ENCODE measurements around the gene BAHCC1. TPM values are rescaled to one million over a fixed set of nuclear protein-coding genes. Genes with fewer than 3 reads are reported as not detected.

BAHCC1 gene
- total and polyA plus RNA-seq, 9 of the 15 experiments (the other 6 are each of a cell fraction or from before 2014, with no cell fraction given): 0.14 to 26.9 (median 5.0) TPM

DNA sequence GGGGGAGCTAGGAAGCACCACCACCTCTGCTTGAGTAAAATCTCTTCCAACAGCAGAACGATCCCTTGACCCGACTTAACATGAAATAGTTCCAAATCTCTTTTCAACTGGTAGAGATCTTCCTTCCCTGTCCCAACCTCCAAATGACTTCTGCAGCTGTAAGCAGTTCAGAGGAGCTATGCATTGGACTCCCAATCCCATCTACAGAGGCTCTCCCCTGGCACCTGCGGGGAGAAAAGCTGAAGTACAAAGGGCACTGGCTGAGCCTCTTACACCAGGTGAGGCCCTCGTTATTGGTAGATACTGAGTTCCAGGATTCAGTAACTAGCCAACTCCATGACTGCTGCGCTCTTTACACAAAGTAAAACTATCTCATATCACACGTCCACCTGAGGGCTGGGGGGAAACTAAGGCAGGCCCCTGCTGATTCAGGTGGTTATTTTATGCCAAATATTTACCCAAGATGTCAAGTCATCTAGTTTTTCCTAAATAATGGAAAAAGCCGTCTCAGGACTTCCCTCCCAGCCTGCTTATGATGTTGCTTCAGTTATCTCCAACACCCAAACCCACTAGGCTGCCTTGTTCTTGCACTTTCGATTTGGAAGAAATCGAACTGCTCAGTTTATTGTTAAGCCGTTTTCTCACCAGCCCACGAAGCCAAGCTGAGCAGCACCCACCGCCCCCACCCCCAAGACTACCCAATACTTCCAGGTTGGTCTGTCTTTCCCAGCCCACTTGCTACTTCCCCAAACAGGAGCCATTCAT, 114.1 kb downstream of the BAHCC1 start (continued):
- TF ChIP-seq, protein P1, sequence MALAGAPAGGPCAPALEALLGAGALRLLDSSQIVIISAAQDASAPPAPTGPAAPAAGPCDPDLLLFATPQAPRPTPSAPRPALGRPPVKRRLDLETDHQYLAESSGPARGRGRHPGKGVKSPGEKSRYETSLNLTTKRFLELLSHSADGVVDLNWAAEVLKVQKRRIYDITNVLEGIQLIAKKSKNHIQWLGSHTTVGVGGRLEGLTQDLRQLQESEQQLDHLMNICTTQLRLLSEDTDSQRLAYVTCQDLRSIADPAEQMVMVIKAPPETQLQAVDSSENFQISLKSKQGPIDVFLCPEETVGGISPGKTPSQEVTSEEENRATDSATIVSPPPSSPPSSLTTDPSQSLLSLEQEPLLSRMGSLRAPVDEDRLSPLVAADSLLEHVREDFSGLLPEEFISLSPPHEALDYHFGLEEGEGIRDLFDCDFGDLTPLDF (CRISPR knock-in tag; IDR thresholded peaks at IDR 0.05): 0 out of 2 replicates have a peak, but pooled peaks have one; percentile 9
- TF ChIP-seq LCOR (CRISPR knock-in tag; IDR thresholded peaks at IDR 0.05) (peak; percentile 26; the same call in 1 of the 2 replicates), SP1 (CRISPR knock-in tag; IDR thresholded peaks at IDR 0.05) (peak; percentile 10; the same call in 1 of the 2 replicates), MAZ (CRISPR knock-in tag; conservative IDR thresholded peaks at IDR 0.05 in 1 of 2, IDR thresholded peaks at IDR 0.05 in 1 of 2) (peak; percentile 42 to 46; a peak in 1 of 4 replicates), POLR2A (conservative IDR thresholded peaks at IDR 0.05) (peak; percentile 84), POLR2AphosphoS2 (IDR thresholded peaks at IDR 0.05; ENCODE audit: low read length) (peak; percentile 93), FOXJ2 (tag; IDR thresholded peaks at IDR 0.05) (no peak), POLR2AphosphoS5 (IDR thresholded peaks at IDR 0.05; ENCODE audit: control insufficient read depth, insufficient read depth, low read depth, low read length) (peak; percentile 69), ZSCAN29 (IDR thresholded peaks at IDR 0.05) (no peak), ZNF175 (CRISPR knock-in tag; IDR thresholded peaks at IDR 0.05; ENCODE audit: low read depth) (no peak), PRMT5 (CRISPR knock-in tag; IDR thresholded peaks at IDR 0.05) (0 out of 2 replicates have a peak, but pooled peaks have one; percentile 5), HMGN3 (IDR thresholded peaks at IDR 0.05; ENCODE audit: borderline replicate concordance, extremely low read depth, insufficient read length, low read depth, low read length) (no peak), ZNF785 (CRISPR knock-in tag; IDR thresholded peaks at IDR 0.05) (no peak), SIX5 (IDR thresholded peaks at IDR 0.05; ENCODE audit: borderline replicate concordance in 1 of 2, insufficient read depth in 1 of 2, low read depth in 1 of 2, low read length in 2 of 2) (no peak), TBP (optimal IDR thresholded peaks at IDR 0.05; ENCODE audit: low read depth, low read length) (no peak), NR4A1 (CRISPR knock-in tag; IDR thresholded peaks at IDR 0.05) (no peak), NR4A1 (tag; IDR thresholded peaks at IDR 0.05) (no peak), ZEB2 (IDR thresholded peaks at IDR 0.05) (no peak), NCOR1 (IDR thresholded peaks at IDR 0.05) (peak; percentile 23; the same call in 1 of the 2 replicates), ZNF766 (CRISPR knock-in tag; conservative IDR thresholded peaks at IDR 0.05) (no peak)
- TF ChIP-seq, protein P2, sequence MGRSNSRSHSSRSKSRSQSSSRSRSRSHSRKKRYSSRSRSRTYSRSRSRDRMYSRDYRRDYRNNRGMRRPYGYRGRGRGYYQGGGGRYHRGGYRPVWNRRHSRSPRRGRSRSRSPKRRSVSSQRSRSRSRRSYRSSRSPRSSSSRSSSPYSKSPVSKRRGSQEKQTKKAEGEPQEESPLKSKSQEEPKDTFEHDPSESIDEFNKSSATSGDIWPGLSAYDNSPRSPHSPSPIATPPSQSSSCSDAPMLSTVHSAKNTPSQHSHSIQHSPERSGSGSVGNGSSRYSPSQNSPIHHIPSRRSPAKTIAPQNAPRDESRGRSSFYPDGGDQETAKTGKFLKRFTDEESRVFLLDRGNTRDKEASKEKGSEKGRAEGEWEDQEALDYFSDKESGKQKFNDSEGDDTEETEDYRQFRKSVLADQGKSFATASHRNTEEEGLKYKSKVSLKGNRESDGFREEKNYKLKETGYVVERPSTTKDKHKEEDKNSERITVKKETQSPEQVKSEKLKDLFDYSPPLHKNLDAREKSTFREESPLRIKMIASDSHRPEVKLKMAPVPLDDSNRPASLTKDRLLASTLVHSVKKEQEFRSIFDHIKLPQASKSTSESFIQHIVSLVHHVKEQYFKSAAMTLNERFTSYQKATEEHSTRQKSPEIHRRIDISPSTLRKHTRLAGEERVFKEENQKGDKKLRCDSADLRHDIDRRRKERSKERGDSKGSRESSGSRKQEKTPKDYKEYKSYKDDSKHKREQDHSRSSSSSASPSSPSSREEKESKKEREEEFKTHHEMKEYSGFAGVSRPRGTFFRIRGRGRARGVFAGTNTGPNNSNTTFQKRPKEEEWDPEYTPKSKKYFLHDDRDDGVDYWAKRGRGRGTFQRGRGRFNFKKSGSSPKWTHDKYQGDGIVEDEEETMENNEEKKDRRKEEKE (IDR thresholded peaks at IDR 0.05; ENCODE audit: borderline replicate concordance in 1 of 2, control insufficient read depth in 1 of 2, low read depth in 2 of 2, low read length in 1 of 2): peak in 1 of 2 experiments; percentile 68; a peak in 1 of 4 replicates
- TF ChIP-seq, protein P3, sequence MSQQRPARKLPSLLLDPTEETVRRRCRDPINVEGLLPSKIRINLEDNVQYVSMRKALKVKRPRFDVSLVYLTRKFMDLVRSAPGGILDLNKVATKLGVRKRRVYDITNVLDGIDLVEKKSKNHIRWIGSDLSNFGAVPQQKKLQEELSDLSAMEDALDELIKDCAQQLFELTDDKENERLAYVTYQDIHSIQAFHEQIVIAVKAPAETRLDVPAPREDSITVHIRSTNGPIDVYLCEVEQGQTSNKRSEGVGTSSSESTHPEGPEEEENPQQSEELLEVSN (IDR thresholded peaks at IDR 0.05; ENCODE audit: borderline replicate concordance in 1 of 2, extremely low read depth in 1 of 2, insufficient read depth in 1 of 2, insufficient read length in 1 of 2, low read depth in 1 of 2, low read length in 1 of 2, poor library complexity in 1 of 2, severe bottlenecking in 1 of 2): no peak
